ENCODE measurements around the gene HIPK2. TPM values are rescaled to one million over a fixed set of nuclear protein-coding genes. Genes with fewer than 3 reads are reported as not detected.
A peak's percentile ranks its signal among the peaks of the same experiment; 100 is the strongest.

The HIPK2 gene
- total and polyA plus RNA-seq, 10 of the 15 experiments (the other 5 are each of a cell fraction or from before 2014, with no cell fraction given): 1.7 to 39.0 (median 9.4) TPM

GRCh38 chr7:139655305-139655704 is 122.5 kb downstream of the HIPK2 start:
- intact Hi-C loops (cut with micrococcal nuclease; ENCODE audit: unreplicated experiment) (no loop called here), in situ Hi-C loops (cut with MboI) (no loop called here)
- H3K9me3 ChIP-seq (replicated peaks; ENCODE audit: control insufficient read depth, insufficient read depth, low read length): no peaks in the 10 kb centered on the region
- WGBS (ENCODE audit: insufficient coverage, insufficient replicate concordance, low lambda C conversion rate, missing lambda C conversion rate): 92% methylated on average over 8 of the region's 8 CpGs
- ChIA-PET POLR2A (no interaction called here), RAD21 (ENCODE audit: unreplicated experiment) (interaction anchor here (0.6 kb wide), 1 partner anchor 18 kb away, joined by 3 read pairs; no protein-coding TSS in a partner anchor), CTCF (interaction anchor here (0.6 to 1.4 kb wide), 2 partner anchors 9 to 18 kb away, joined by 3 to 4 read pairs; no protein-coding TSS in a partner anchor), SMC1A (ENCODE audit: uncharacterized antibody, unreplicated experiment) (interaction anchor here (0.8 to 1.6 kb wide), 4 partner anchors 8 to 87 kb away, joined by 3 to 5 read pairs (median 4); no protein-coding TSS in a partner anchor)
- no peak for DNase-seq (ENCODE audit: low read depth, low spot score)
- no peaks in the 10 kb centered on the region for H3K79me2 ChIP-seq (ENCODE audit: control insufficient read depth, insufficient read depth, low read length)
- no peak overlapping the region for H3K4me3 ChIP-seq
- no peaks in the 10 kb centered on the region for H3K27me3 ChIP-seq (replicated peaks in 1 of 2; ENCODE audit: control insufficient read depth in 2 of 2, insufficient read depth in 2 of 2, low read length in 1 of 2)
- no peak for FAIRE-seq
- no peak overlapping the region for H2AFZ ChIP-seq (ENCODE audit: control insufficient read depth, low read depth, low read length)
- BruUV-seq (replicated peaks): no TSS peak
- no peak for ATAC-seq
- H3K4me1 ChIP-seq (ENCODE audit: control insufficient read depth, insufficient read depth, low read length): peaks cover 8% of the 10 kb centered on the region
- H4K20me1 ChIP-seq (ENCODE audit: control insufficient read depth, insufficient read depth): no peaks in the 10 kb centered on the region
- no peak overlapping the region for H3K4me2 ChIP-seq (ENCODE audit: control insufficient read depth, insufficient read depth)
- no peak overlapping the region for H3K9ac ChIP-seq (ENCODE audit: control insufficient read depth, insufficient read depth, low read length)
- H3K27ac ChIP-seq (ENCODE audit: control insufficient read depth, insufficient read depth): no peak overlapping the region
- TF ChIP-seq MEF2B (IDR thresholded peaks at IDR 0.05; ENCODE audit: partially characterized antibody, poor library complexity, severe bottlenecking) (no peak), BCL11A (IDR thresholded peaks at IDR 0.05; ENCODE audit: low read depth, low read length) (no peak), RUNX3 (IDR thresholded peaks at IDR 0.05; ENCODE audit: low read length) (0 out of 2 replicates have a peak, but pooled peaks have one; percentile 8), ZSCAN29 (IDR thresholded peaks at IDR 0.05) (no peak), EED (IDR thresholded peaks at IDR 0.05; ENCODE audit: low read depth) (peak; percentile 77), SPI1 (IDR thresholded peaks at IDR 0.05; ENCODE audit: borderline replicate concordance, insufficient read depth, low read depth, low read length) (peak; percentile 90)
- H3K36me3 ChIP-seq (ENCODE audit: control insufficient read depth in 2 of 2, insufficient read depth in 2 of 2, low read length in 1 of 2): no peaks in the 10 kb centered on the region; a peak in 1 of 4 replicates

Measured in GM12878 (cell line).